NT2/D1 (cell line): ENCODE results near the gene HSPA9.

Experiments
- SUZ12 ChIP-seq: IDR thresholded peaks from 2 replicates; pipeline ENCODE4 v1.6.1; 2011; ENCODE audit not compliant: insufficient read length, insufficient read depth; ENCODE audit errors: extremely low read depth
- ZNF274 ChIP-seq: IDR thresholded peaks from 2 replicates; pipeline ENCODE4 v1.6.1; 2011; ENCODE audit warnings: mild to moderate bottlenecking, low read depth, low read length

DNA sequence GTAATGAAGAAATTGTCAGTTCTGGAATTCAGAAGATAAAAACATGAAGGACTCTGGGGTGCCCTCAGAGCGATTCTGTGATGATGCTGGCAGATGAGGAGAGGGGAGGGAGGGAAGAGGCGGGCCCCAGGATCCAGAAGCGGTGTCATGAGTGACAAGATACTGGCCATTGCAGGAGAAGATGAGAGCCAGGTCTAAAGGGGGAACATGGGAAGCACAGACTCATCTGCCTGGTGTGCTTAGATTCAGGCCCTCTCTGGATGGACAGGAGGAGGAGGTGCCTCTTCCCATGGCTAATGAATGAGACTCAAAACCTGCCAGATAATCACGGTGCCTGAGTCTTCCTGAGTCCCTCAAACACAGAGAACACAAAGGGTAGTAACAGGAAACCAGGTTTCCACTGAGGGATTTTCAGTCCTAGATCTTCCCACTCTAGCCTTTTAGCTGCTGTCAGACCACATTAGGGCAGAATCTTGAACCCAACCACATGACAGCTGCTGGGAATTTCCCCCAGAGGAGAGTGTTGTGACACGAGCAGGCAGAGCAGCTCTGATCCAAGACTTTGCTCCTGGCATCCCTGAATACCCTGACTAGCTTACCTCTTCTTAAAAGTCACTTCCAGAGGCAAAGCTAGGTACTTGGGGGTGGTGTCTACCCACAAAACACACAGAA lies 28.2 kb upstream of the HSPA9 start:
- TF ChIP-seq ZNF274 (no peak), SUZ12 (no peak)
